ENCODE data around the gene RCOR1.

The RCOR1 gene

GRCh38 chr14:102554821-102555819, 37.3 kb upstream of the RCOR1 start:
- no peak for TF ChIP-seq CTCF (IDR thresholded peaks at IDR 0.05)

GRCh38 chr14:102556098-102556677, 36.3 kb upstream of the RCOR1 start:
- no peak for TF ChIP-seq CTCF (IDR thresholded peaks at IDR 0.05)

DNA sequence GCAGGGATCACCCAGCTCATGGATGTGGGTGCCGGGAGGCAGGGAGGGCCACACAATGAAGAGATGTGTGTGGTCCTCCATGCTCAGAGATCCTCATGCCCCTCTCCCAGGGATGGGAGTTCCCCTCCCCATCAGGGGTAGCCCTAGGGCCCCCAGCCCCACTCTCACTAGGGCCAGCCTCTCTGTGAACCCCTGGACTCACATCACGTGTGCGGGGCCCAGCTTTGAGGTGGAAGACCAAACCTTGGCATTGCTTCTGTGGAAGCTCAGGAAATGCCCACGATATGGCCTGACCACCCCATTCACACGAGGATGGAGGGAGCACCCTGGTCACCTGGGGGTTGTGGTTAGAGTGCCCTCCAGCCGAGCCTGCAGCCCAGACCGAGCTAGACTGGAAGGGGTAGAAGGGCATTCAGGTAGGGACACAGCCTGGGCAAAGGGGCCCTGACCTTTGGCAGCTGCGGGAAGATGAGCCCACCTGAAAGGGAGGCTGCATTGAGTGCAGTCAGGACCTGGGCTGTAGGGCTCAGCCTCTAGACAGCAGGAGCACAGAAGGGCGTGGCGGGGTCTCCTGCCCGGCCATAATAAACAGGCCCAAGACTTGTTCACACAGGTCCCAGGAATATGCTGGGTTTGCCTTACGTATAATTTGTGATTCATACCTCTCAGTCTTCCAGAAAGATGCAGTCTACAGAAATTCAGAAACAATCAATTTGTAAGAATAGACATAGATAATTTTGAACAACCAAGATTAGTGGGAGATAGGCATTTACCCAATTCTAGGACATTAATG, 34.8 kb upstream of the RCOR1 start:
- no peak for TF ChIP-seq CTCF (IDR thresholded peaks at IDR 0.05)

GRCh38 chr14:102558556-102558955, 33.9 kb upstream of the RCOR1 start:
- TF ChIP-seq CTCF (IDR thresholded peaks at IDR 0.05) = no peak

- no peak for TF ChIP-seq CTCF (IDR thresholded peaks at IDR 0.05)
These were observed 31.8 kb upstream of the RCOR1 start for GRCh38 chr14:102560458-102561261.

DNA sequence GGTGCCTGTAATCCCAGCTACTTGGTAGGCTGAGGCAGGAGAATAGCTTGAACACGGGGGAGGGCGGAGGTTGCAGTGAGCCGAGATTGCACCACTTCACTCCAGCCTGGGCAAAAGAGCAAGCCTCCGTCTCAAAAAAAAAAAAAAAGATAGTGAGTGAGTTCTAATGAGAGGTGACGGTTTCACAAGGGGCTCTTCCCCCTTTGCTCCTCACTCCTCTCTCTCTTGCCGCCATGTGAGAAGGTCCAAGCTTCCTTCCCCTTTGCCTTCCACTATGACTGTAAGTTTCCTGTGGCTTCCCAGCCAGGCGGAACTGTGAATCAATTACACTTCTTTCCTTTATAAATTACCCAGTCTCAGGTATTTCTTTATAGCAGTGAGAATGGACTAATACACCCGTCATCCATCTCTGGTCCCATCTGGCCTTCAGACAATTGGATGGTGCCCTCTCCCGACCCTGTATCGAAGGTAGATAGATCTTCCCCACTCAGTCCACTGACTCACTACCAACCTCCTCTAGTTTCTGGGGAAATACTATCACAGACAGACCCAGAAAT, 27.0 kb upstream of the RCOR1 start:
- no peak for TF ChIP-seq CTCF (IDR thresholded peaks at IDR 0.05)

All from LNCAP (cell line).